ENCODE results near the gene PTPRM. TPM values are rescaled to one million over a fixed set of nuclear protein-coding genes. Genes with fewer than 3 reads are reported as not detected.

PTPRM gene
- polyA plus RNA-seq, 1 of the 3 experiments (the other 2 are of a cell fraction): 16.0 TPM

GRCh38 chr18:8140841-8141501 lies 573.9 kb downstream of the PTPRM start:
- Histone ChIP-seq H3F3A (replicated peaks; ENCODE audit: insufficient read depth) (no peaks in the 10 kb centered on the region), H4K20me1 (ENCODE audit: insufficient read depth) (no peaks in the 10 kb centered on the region), H3K9ac (no peak overlapping the region), H2AFZ (ENCODE audit: low read depth) (no peak overlapping the region), H3K4me1 (ENCODE audit: control insufficient read depth in 1 of 2, insufficient read depth in 2 of 2, low read depth in 1 of 2, low read length in 1 of 2) (peaks cover 0 to 32% of the 10 kb centered on the region in 2 experiments; a peak in 2 of 4 replicates), H3K27ac (ENCODE audit: low read depth in 2 of 2, low read length in 1 of 2) (peak overlapping the region in 1 of 2 experiments; percentile 65; a peak in 2 of 4 replicates), H3K9me2 (no peaks in the 10 kb centered on the region), H3K9me3 (no peaks in the 10 kb centered on the region), H3K79me2 (ENCODE audit: insufficient read depth) (no peaks in the 10 kb centered on the region), H3K27me3 (ENCODE audit: insufficient read depth) (no peaks in the 10 kb centered on the region), H3K36me3 (replicated peaks in 1 of 2; ENCODE audit: control insufficient read depth in 1 of 2, insufficient read depth in 2 of 2, low read length in 1 of 2) (no peaks in the 10 kb centered on the region), H3K4me3 (ENCODE audit: low read depth in 2 of 2, low read length in 1 of 2) (no peak overlapping the region), H3K4me2 (no peak overlapping the region)
- TF ChIP-seq EZH2phosphoT487 (IDR thresholded peaks at IDR 0.05; ENCODE audit: borderline replicate concordance, low read depth) (no peak), TCF12 (IDR thresholded peaks at IDR 0.05) (no peak), RFX5 (IDR thresholded peaks at IDR 0.05; ENCODE audit: low read length) (no peak), GABPA (IDR thresholded peaks at IDR 0.05; ENCODE audit: low read depth) (no peak), RCOR1 (IDR thresholded peaks at IDR 0.05; ENCODE audit: low read length) (no peak), MEF2A (IDR thresholded peaks at IDR 0.05; ENCODE audit: borderline replicate concordance, low read depth) (no peak), NRF1 (IDR thresholded peaks at IDR 0.05; ENCODE audit: low read depth, low read length) (no peak), EP300 (IDR thresholded peaks at IDR 0.05; ENCODE audit: borderline replicate concordance in 1 of 2, low read depth in 1 of 2, low read length in 1 of 2) (no peak), TAF1 (IDR thresholded peaks at IDR 0.05; ENCODE audit: borderline replicate concordance, low read depth, low read length) (no peak), CTCF (IDR thresholded peaks at IDR 0.05) (no peak), SIN3A (IDR thresholded peaks at IDR 0.05; ENCODE audit: borderline replicate concordance, low read depth, low read length) (no peak)
- WGBS (ENCODE audit: low lambda C conversion rate): 75% methylated on average over 6 of the region's 8 CpGs
- POLR2A ChIA-PET: no interaction called here
- DNase-seq: no peak
- CTCF ChIA-PET: interaction anchor here (1.4 kb wide), 2 partner anchors 249 to 352 kb away, joined by 4 to 5 read pairs; no protein-coding TSS in a partner anchor

GRCh38 chr18:8142131-8142711 lies 575.1 kb downstream of the PTPRM start:
- no peaks in the 10 kb centered on the region for H3K9me2 ChIP-seq
- POLR2A ChIA-PET: no interaction called here
- H3K9ac ChIP-seq: no peak overlapping the region
- no peaks in the 10 kb centered on the region for H3K79me2 ChIP-seq (ENCODE audit: insufficient read depth)
- CTCF ChIA-PET: interaction anchor here (1.0 to 1.9 kb wide), 3 partner anchors 116 to 870 kb away, joined by 3 to 7 read pairs (median 5); no protein-coding TSS in a partner anchor
- H3K27me3 ChIP-seq (ENCODE audit: insufficient read depth): no peaks in the 10 kb centered on the region
- WGBS (ENCODE audit: low lambda C conversion rate): 58% methylated on average over 8 of the region's 8 CpGs
- no peaks in the 10 kb centered on the region for H3F3A ChIP-seq (replicated peaks; ENCODE audit: insufficient read depth)
- H3K9me3 ChIP-seq: no peaks in the 10 kb centered on the region
- no peaks in the 10 kb centered on the region for H4K20me1 ChIP-seq (ENCODE audit: insufficient read depth)
- no peaks in the 10 kb centered on the region for H3K36me3 ChIP-seq (replicated peaks in 1 of 2; ENCODE audit: control insufficient read depth in 1 of 2, insufficient read depth in 2 of 2, low read length in 1 of 2)
- 0 out of 2 replicates have a peak overlapping the region, but pooled peaks have one; percentile 57 for H2AFZ ChIP-seq (ENCODE audit: low read depth)
- H3K4me2 ChIP-seq: no peak overlapping the region
- peaks cover 0 to 32% of the 10 kb centered on the region in 2 experiments; a peak in 2 of 4 replicates for H3K4me1 ChIP-seq (ENCODE audit: control insufficient read depth in 1 of 2, insufficient read depth in 2 of 2, low read depth in 1 of 2, low read length in 1 of 2)
- peak overlapping the region in 1 of 2 experiments; percentile 96; a peak in 2 of 4 replicates for H3K27ac ChIP-seq (ENCODE audit: low read depth in 2 of 2, low read length in 1 of 2)
- TF ChIP-seq, protein P1, sequence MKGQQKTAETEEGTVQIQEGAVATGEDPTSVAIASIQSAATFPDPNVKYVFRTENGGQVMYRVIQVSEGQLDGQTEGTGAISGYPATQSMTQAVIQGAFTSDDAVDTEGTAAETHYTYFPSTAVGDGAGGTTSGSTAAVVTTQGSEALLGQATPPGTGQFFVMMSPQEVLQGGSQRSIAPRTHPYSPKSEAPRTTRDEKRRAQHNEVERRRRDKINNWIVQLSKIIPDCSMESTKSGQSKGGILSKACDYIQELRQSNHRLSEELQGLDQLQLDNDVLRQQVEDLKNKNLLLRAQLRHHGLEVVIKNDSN (IDR thresholded peaks at IDR 0.05; ENCODE audit: borderline replicate concordance, low read depth): no peak
- TF ChIP-seq SIN3A (IDR thresholded peaks at IDR 0.05; ENCODE audit: borderline replicate concordance, low read depth, low read length) (no peak), EZH2phosphoT487 (IDR thresholded peaks at IDR 0.05; ENCODE audit: borderline replicate concordance, low read depth) (no peak), CHD2 (IDR thresholded peaks at IDR 0.05; ENCODE audit: low read length, partially characterized antibody) (no peak), EP300 (IDR thresholded peaks at IDR 0.05; ENCODE audit: borderline replicate concordance in 1 of 2, low read depth in 1 of 2, low read length in 1 of 2) (no peak), FOSL2 (IDR thresholded peaks at IDR 0.05; ENCODE audit: borderline replicate concordance, low read depth) (no peak)
- TF ChIP-seq, protein P2, sequence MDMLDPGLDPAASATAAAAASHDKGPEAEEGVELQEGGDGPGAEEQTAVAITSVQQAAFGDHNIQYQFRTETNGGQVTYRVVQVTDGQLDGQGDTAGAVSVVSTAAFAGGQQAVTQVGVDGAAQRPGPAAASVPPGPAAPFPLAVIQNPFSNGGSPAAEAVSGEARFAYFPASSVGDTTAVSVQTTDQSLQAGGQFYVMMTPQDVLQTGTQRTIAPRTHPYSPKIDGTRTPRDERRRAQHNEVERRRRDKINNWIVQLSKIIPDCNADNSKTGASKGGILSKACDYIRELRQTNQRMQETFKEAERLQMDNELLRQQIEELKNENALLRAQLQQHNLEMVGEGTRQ (IDR thresholded peaks at IDR 0.05; ENCODE audit: borderline replicate concordance, low read depth, low read length): no peak
- no peak for DNase-seq
- no peak overlapping the region for H3K4me3 ChIP-seq (ENCODE audit: low read depth in 2 of 2, low read length in 1 of 2)
